Skeletal muscle satellite cell (primary cell): ENCODE data around the gene GPC5.

ENCODE experiments used
- H3K27me3 ChIP-seq: 2 replicates; pipeline ENCODE4 v1.7.0; 2013; ENCODE audit warnings: low read length; ENCODE audit not compliant: control insufficient read depth, insufficient read depth
- H3K36me3 ChIP-seq: 2 replicates; pipeline ENCODE4 v1.7.0; 2013; ENCODE audit warnings: mild to moderate bottlenecking, control low read depth, low read length; ENCODE audit not compliant: insufficient read depth
- H3K4me1 ChIP-seq: 2 replicates; pipeline ENCODE4 v1.7.0; 2013; ENCODE audit warnings: low read length; ENCODE audit not compliant: control insufficient read depth, insufficient read depth
- H3K4me2 ChIP-seq: 2 replicates; pipeline ENCODE4 v1.7.0; 2013; ENCODE audit warnings: mild to moderate bottlenecking, low read length
- H3K4me3 ChIP-seq: 2 replicates; pipeline ENCODE4 v1.7.0; 2013; ENCODE audit warnings: low read length
- H3K9ac ChIP-seq: 2 replicates; pipeline ENCODE4 v1.7.0; 2013; ENCODE audit warnings: mild to moderate bottlenecking, low read depth, low read length, moderate library complexity
- H3K9me3 ChIP-seq: replicated peaks from 2 replicates; pipeline ENCODE4 v1.7.0; 2013; ENCODE audit warnings: mild to moderate bottlenecking, control low read depth, low read length

GPC5 gene

DNA sequence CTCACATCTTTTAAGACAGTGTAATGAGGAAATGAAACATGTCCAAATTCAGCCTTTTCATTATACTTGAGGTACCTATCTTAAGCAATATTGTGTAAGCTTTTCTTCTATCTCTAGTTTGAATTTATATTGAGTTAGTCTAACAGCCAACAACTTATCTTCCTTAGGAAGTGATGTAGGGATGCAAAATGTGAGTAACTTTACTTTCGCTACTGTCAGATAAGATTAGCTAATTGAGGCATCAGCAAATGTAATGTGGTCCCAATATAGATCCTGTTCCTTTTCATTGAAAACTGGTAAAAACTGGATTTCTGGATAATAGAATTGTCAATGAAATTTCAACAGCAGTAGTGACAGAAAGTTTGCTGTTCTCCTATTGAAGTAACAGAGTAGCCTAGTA lies 902.2 kb downstream of the GPC5 start:
- no peaks in the 10 kb centered on the region for H3K36me3 ChIP-seq
- no peak overlapping the region for H3K4me3 ChIP-seq
- no peak overlapping the region for H3K4me2 ChIP-seq
- H3K9ac ChIP-seq = no peak overlapping the region
- H3K4me1 ChIP-seq = no peaks in the 10 kb centered on the region
- H3K9me3 ChIP-seq = no peaks in the 10 kb centered on the region
- H3K27me3 ChIP-seq = no peaks in the 10 kb centered on the region

DNA sequence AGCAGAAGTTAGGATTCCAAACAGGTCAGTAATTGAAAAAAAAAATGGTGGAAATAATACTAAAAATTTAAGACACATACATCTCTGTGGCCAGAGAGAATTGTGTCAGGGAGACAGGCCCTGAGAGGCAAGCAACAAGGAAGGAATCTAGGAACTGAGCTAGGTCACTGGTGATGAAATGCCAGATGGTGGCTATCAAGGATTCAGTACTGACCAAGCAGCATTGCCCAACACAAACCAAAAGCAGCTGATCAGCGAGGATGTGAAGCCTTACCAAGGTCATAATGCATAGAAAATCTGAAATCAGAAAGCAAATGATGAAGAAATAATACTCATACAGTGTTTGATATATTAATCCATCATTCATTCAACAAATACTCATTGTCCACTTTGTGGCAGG lies 905.0 kb downstream of the GPC5 start:
- Histone ChIP-seq H3K27me3 (peaks cover 4% of the 10 kb centered on the region), H3K9ac (no peak overlapping the region), H3K4me2 (no peak overlapping the region), H3K9me3 (no peaks in the 10 kb centered on the region), H3K4me1 (no peaks in the 10 kb centered on the region), H3K36me3 (no peaks in the 10 kb centered on the region), H3K4me3 (no peak overlapping the region)

DNA sequence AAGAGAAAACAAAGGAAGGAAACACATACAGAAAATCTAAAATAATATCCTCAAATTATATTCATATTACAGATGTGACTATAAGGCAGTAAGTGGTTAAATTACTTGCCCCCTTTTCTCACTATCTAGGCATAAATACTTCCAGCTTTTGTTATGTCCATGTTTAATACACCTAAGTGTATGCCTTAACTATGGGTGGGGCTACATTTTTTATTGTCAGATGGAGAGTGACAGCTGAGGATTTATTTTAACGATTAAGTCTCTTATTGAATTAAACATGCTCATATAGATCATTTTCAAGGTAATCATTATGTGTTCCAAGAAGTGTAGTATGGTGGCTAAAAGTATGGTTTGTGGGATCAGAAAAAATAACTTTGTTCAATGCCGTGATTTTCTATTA lies 909.3 kb downstream of the GPC5 start:
- H3K9ac ChIP-seq = no peak overlapping the region
- no peaks in the 10 kb centered on the region for H3K36me3 ChIP-seq
- H3K4me3 ChIP-seq = no peak overlapping the region

DNA sequence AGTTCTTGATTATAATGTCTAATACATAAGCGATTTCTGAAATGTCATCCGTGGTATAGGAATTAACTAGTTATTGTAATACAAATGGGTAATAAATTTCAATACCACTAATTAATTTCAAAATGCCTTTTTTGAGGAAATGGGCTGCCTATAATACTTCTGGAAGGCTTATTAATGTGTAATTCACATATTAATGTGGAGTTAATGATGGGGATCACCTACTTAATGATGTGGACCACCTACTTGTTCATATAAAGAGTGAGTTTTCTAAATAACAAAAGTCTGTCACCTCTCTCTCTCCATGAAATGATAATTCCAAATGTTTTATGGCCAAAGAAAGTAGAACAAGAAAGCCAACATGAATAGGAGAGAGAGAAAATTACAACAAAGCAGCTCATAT lies 914.4 kb downstream of the GPC5 start:
- Histone ChIP-seq H3K4me1 (no peaks in the 10 kb centered on the region), H3K4me3 (no peak overlapping the region), H3K27me3 (no peaks in the 10 kb centered on the region), H3K9ac (no peak overlapping the region), H3K4me2 (no peak overlapping the region), H3K9me3 (no peaks in the 10 kb centered on the region), H3K36me3 (no peaks in the 10 kb centered on the region)

More for the DNA sequence above, 909.3 kb downstream of the GPC5 start:
- H3K27me3 ChIP-seq = peaks cover 4% of the 10 kb centered on the region
- no peak overlapping the region for H3K4me2 ChIP-seq
- H3K9me3 ChIP-seq = no peaks in the 10 kb centered on the region
- H3K4me1 ChIP-seq = no peaks in the 10 kb centered on the region

DNA sequence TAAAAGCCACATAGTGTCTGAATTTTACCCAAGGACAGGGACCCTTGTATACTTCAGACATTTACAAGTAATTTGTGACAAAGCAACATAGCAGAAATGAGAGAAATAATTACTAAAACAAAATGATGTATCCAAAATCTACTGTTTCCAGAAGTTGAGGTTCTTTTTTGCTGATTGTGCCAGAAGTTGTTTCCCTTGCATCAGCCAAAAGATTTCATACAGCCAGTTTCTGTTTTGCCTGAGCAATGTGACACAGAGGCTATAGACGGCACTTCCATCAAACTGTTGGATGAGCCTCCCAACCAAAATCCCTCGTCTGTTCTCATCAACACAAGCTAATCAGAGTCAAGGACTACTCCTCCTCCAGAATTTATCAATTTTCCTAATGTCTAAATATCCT lies 915.0 kb downstream of the GPC5 start:
- H3K27me3 ChIP-seq = no peaks in the 10 kb centered on the region
- no peak overlapping the region for H3K9ac ChIP-seq

DNA sequence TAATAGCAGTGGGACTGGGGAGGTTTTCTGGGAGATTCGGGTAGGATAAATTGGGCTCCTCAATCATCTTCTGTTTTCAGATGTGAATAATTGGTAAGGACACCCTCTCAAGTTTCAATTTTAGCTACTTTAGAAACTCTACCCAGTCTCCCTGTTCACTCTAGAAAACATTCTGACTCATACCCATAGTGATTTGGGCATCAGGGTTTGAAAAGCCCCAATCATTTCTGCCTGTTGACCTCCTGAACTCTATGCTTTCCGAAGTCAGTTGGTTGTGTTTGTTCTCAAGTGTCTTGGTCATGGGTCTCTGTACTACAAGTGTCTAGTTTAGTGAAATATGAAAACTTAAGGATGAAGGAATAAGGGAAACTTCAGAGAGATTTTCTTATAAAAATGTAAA lies 916.8 kb downstream of the GPC5 start:
- no peak overlapping the region for H3K9ac ChIP-seq
- H3K27me3 ChIP-seq = no peaks in the 10 kb centered on the region
- H3K4me1 ChIP-seq = no peaks in the 10 kb centered on the region
- H3K4me3 ChIP-seq = no peak overlapping the region
- H3K36me3 ChIP-seq = no peaks in the 10 kb centered on the region
- no peak overlapping the region for H3K4me2 ChIP-seq
- no peaks in the 10 kb centered on the region for H3K9me3 ChIP-seq

More for the DNA sequence above, 915.0 kb downstream of the GPC5 start:
- Histone ChIP-seq H3K9me3 (no peaks in the 10 kb centered on the region), H3K36me3 (no peaks in the 10 kb centered on the region), H3K4me1 (no peaks in the 10 kb centered on the region), H3K4me3 (no peak overlapping the region), H3K4me2 (no peak overlapping the region)

DNA sequence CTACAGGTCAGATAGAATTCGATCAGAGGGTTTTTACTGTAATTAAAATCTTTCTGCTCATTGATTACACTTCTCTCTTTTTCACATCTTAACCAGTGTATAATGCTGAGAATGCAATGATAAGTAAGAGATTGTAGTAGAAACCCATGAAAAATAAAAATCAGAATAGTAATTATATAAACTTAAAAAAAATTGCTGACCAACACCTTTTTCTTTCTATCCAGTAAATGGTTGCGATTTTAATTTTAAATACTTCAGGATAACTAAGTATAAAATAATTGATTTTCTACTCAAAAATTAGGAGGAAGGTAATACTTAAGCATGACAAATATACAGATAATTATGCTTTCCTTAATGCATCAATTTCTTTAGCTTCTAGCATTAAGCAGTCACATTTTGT lies 917.6 kb downstream of the GPC5 start:
- H3K36me3 ChIP-seq = no peaks in the 10 kb centered on the region
- H3K4me3 ChIP-seq = no peak overlapping the region
- no peak overlapping the region for H3K9ac ChIP-seq
- no peak overlapping the region for H3K4me2 ChIP-seq
- H3K27me3 ChIP-seq = no peaks in the 10 kb centered on the region
- H3K9me3 ChIP-seq = no peaks in the 10 kb centered on the region
- no peaks in the 10 kb centered on the region for H3K4me1 ChIP-seq

DNA sequence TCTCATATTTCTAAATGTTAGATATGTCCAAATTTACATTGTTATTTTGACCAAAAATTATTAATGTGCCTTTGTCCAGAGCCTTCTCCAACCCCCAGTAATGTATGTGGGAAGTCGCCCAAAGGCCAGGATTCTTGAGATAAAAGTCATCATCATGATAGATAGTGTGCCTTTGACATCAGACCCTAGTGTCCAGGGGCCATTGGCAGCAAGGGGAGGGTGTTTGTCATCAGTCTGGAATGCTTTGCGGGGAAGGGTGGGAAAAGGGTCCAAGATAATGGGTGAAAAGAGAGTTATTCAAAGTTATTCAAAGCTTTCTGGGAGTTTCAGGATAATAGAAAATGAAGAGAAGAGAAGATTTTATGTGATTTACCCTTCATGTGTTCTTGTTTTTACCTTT lies 918.6 kb downstream of the GPC5 start:
- H3K4me3 ChIP-seq = no peak overlapping the region
- no peaks in the 10 kb centered on the region for H3K36me3 ChIP-seq
- H3K9me3 ChIP-seq = no peaks in the 10 kb centered on the region
- H3K9ac ChIP-seq = no peak overlapping the region
- no peak overlapping the region for H3K4me2 ChIP-seq
- no peaks in the 10 kb centered on the region for H3K4me1 ChIP-seq
- no peaks in the 10 kb centered on the region for H3K27me3 ChIP-seq

DNA sequence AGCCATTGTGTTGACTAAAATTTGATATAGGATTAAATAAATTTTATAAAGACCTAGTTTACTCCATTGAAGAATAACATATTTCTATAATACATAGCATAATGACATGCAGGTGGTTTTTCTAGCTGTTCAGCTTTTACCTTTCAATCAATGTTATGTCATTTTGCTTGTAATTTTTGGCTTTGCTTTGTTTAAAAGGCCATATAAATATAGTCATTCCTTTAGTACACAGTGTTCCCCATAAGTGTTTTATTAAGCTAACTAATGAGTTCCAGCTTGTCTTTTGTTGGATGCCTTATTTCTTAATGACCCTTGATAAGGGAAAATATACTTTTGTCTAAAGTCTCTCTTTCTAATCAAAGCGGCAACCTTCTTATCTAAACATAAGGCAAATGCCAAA lies 921.9 kb downstream of the GPC5 start:
- Histone ChIP-seq H3K4me2 (no peak overlapping the region), H3K27me3 (no peaks in the 10 kb centered on the region), H3K4me1 (no peaks in the 10 kb centered on the region), H3K4me3 (no peak overlapping the region), H3K9ac (no peak overlapping the region), H3K36me3 (no peaks in the 10 kb centered on the region), H3K9me3 (no peaks in the 10 kb centered on the region)

DNA sequence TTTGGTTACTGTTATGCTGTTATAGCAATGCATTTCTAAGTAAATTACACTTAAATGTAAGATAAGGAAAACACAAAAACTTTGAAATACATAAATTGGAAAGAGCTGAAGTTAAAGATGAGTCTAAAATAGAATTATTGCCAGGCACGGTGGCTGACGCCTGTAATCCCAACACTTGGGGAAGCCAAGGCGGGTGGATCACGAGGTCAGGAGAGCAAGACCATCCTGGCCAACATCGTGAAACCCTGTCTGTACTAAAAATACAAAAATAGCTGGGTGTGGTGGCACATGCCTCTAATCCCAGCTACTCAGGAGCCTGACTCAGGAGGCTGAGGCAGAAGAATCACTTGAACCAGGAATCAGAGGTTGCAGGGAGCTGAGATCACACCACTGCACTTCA lies 922.8 kb downstream of the GPC5 start:
- Histone ChIP-seq H3K4me3 (no peak overlapping the region), H3K36me3 (no peaks in the 10 kb centered on the region), H3K9me3 (no peaks in the 10 kb centered on the region), H3K4me2 (no peak overlapping the region), H3K27me3 (no peaks in the 10 kb centered on the region), H3K4me1 (no peaks in the 10 kb centered on the region), H3K9ac (no peak overlapping the region)

DNA sequence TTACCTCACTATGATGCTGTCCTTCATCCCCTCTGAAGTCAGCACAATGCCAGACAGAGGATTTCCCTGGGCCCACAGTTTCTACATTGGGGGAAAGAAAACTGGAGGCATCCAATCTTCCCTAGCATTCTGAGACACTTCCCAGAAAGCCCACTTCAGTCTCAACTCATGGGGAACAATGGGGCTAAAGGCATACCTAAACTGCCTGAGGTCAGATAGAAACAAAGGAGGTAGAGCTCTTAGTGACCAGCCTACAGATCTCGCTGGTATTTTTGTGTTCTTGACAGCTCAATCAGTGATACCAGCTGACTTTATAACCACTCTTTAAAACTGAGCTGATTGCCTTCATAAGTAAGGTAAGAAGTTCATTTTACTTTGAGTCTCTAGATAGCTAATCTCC lies 947.2 kb downstream of the GPC5 start:
- Histone ChIP-seq H3K4me3 (no peak overlapping the region), H3K27me3 (no peaks in the 10 kb centered on the region), H3K4me1 (no peaks in the 10 kb centered on the region), H3K4me2 (no peak overlapping the region), H3K36me3 (no peaks in the 10 kb centered on the region), H3K9me3 (no peaks in the 10 kb centered on the region), H3K9ac (no peak overlapping the region)

DNA sequence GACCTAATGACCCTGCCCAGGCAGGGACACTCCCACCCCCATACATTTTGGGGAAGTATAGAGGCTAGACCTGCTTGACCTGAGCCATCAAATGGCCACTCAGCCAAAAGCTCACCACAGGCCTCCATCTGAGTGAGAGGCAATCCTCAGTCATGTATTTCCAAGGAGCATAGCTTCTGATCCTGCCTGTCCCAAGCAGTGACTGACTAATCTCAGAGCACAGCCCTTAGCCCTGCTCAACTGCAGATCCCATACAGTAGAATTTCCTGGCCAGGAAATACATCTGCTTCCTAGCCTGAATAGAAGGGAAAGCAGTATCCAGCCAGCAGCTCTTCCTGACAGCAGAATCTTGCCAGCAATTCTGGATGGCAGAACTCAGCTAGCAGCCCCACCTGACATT lies 947.6 kb downstream of the GPC5 start:
- H3K27me3 ChIP-seq = no peaks in the 10 kb centered on the region
- H3K9ac ChIP-seq = no peak overlapping the region
- H3K4me3 ChIP-seq = no peak overlapping the region
- no peaks in the 10 kb centered on the region for H3K4me1 ChIP-seq
- H3K9me3 ChIP-seq = no peaks in the 10 kb centered on the region
- no peak overlapping the region for H3K4me2 ChIP-seq
- no peaks in the 10 kb centered on the region for H3K36me3 ChIP-seq
